Keratinocyte (primary cell): ENCODE data around the gene CCDC122.

ENCODE experiments used
- CTCF ChIP-seq, 3 experiments: IDR thresholded peaks in 1 of 3; conservative IDR thresholded peaks in 1 of 3; optimal IDR thresholded peaks in 1 of 3; 2 replicates in 2 of 3; 3 replicates in 1 of 3; pipeline versions ENCODE3 to v1.5.1; 2011; ENCODE audit warnings: low read length in 3 of 3, mild to moderate bottlenecking in 3 of 3, moderate library complexity in 2 of 3, control low read depth in 1 of 3, inconsistent platforms in 1 of 3; ENCODE audit not compliant: insufficient read depth in 2 of 3; ENCODE audit errors: extremely low read depth in 1 of 3
- EZH2 ChIP-seq: IDR thresholded peaks from one replicate; pipeline ENCODE4 v1.6.1; 2012; ENCODE audit warnings: inconsistent platforms, mild to moderate bottlenecking, low read length, moderate library complexity

DNA sequence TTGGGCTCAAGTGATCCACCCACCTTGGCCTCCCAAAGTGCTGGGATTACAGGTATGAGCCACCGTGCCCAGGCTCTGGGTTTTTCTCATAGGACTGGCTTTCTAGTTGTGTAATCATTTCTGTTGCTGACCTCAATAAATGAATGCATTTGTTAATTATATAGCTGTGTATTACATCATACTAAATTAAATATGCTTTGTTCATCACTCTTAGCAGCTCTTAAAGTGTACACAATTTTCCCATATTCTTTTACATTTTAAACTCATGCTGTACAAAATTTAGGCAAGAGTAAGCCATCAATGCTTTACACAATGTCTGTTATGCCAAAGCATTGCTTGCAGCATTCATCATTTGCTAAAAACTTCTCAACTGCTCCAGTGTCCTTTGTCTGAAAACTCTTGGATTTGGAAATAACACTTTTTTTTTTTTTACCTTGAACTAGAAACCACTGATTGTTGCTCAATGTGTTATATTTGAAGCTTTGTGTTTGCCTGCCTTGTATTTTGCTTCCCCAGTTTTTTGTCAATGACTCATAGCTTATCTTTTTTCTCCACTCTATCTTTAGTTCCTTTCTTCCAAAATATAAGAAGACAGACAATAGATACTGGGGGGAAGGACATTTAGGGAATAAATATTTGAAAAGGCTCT, 31.4 kb downstream of the CCDC122 start:
- no peak for TF ChIP-seq CTCF (optimal IDR thresholded peaks at IDR 0.05 in 1 of 3, IDR thresholded peaks at IDR 0.05 in 1 of 3, conservative IDR thresholded peaks at IDR 0.05 in 1 of 3; ENCODE audit: extremely low read depth in 1 of 3, insufficient read depth in 2 of 3, low read length in 3 of 3)
- no peak for TF ChIP-seq EZH2
